Tibial artery (tissue), 4 donors: ENCODE results near the gene FNIP1.
"Not testable (repeated sequence)": the region's sequence is repeated elsewhere in the genome, so short reads cannot be mapped to it uniquely, and the experiment has no call there.

Experiments used
- DNase-seq, 2 donors: peaks; one replicate each; pipeline ENCODE4 v3.0.0-alpha.2; 2019
- H3K27ac ChIP-seq, 2 donors: fragments of 200-600 bp; sonication (generic) in 1 of 2; 1 replicate in 1 of 2; 2 replicates in 1 of 2; pipeline ENCODE4 v1.5.1; 2018 to 2019; ENCODE audit warnings: mild to moderate bottlenecking in 1 of 2
- H3K27me3 ChIP-seq, 2 donors: fragments of 200-600 bp; sonication (generic) in 1 of 2; one replicate each; pipeline versions ENCODE4 v1.5.1 to v1.6.0; 2016 to 2019
- H3K36me3 ChIP-seq, 3 donors: fragments of 200-600 bp; sonication (generic) in 2 of 3; one replicate each; pipeline ENCODE4 v1.5.1; 2016 to 2019; ENCODE audit warnings: mild to moderate bottlenecking in 2 of 3
- H3K4me1 ChIP-seq, 4 donors: fragments of 200-600 bp; sonication (generic) in 2 of 4; 1 replicate in 3 of 4; 2 replicates in 1 of 4; pipeline ENCODE4 v1.5.1; 2016 to 2019
- H3K4me3 ChIP-seq, 2 donors: fragments of 200-600 bp; sonication (generic) in 1 of 2; 1 replicate in 1 of 2; 2 replicates in 1 of 2; pipeline ENCODE4 v1.5.1; 2018 to 2019; ENCODE audit warnings: mild to moderate bottlenecking in 2 of 2
- H3K9me3 ChIP-seq, 3 donors: fragments of 200-600 bp; sonication (generic) in 1 of 3; one replicate each; pipeline ENCODE4 v1.5.1; 2016 to 2019
- intact Hi-C: fragments of 100-400 bp; cut with DNase I; formaldehyde crosslinking; loops from one replicate; pipeline ENCODE4 v1.15.0; 2023; ENCODE audit warnings: low total_unique reads
- TF ChIP-seq, protein P1 (sequence below), 2 experiments: fragments of 200-600 bp in 1 of 2; fragments of 450-650 bp in 1 of 2; IDR thresholded peaks; one replicate each; pipeline ENCODE4 v1.5.1; 2017 to 2019; ENCODE audit warnings: antibody characterized with exemption in 2 of 2, mild to moderate bottlenecking in 1 of 2, moderate library complexity in 1 of 2

Gene FNIP1

DNA sequence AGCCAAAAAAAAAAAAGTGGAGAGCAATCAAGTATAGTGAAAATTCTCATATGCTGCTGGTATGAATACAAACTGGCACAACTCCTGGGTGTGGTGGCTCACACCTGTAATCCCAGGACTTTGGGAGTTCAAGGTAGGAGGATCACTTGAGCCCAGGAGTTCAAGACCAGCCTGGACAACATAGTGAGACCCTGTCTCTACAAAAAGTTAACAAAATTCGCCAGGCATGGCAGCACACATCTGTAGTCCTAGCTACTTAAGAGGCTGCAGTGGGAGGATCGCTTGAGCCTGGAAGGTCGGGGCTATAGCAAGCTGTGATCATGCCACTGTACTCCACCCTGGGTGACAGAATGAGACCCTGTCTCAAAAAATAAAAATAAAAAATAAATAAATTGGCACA is 51.7 kb downstream of the FNIP1 start:
- Histone ChIP-seq H3K27me3 (no peaks in the 10 kb centered on the region), H3K4me1 (peaks cover 0 to 5% (median 0%) of the 10 kb centered on the region in 4 donors), H3K9me3 (no peaks in the 10 kb centered on the region), H3K4me3 (no peak overlapping the region), H3K27ac (no peak overlapping the region), H3K36me3 (peaks cover 22 to 34% (median 24%) of the 10 kb centered on the region in 3 donors)
- DNase-seq: no peak
- intact Hi-C loops: no loop called here
- TF ChIP-seq, protein P1, sequence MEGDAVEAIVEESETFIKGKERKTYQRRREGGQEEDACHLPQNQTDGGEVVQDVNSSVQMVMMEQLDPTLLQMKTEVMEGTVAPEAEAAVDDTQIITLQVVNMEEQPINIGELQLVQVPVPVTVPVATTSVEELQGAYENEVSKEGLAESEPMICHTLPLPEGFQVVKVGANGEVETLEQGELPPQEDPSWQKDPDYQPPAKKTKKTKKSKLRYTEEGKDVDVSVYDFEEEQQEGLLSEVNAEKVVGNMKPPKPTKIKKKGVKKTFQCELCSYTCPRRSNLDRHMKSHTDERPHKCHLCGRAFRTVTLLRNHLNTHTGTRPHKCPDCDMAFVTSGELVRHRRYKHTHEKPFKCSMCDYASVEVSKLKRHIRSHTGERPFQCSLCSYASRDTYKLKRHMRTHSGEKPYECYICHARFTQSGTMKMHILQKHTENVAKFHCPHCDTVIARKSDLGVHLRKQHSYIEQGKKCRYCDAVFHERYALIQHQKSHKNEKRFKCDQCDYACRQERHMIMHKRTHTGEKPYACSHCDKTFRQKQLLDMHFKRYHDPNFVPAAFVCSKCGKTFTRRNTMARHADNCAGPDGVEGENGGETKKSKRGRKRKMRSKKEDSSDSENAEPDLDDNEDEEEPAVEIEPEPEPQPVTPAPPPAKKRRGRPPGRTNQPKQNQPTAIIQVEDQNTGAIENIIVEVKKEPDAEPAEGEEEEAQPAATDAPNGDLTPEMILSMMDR (IDR thresholded peaks at IDR 0.05): no peak

DNA sequence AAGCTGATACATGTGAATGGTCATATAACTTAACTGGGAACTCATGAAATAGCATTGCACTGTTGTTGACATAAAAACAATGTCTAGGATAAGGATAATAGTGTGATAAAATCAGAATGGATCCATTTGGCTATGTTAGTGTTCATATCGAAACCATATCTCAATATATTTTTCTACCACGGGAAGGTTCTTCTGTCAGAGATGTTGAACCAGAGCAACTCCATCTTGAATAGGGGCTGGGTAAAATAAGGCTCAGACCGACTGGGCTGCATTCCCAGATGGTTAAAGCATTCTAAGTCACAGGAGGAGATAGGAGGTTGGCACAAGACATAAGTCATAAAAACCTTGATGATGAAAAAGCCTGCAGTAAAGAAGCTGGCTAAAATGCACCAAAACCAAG is 56.3 kb downstream of the FNIP1 start:
- TF ChIP-seq, protein P1 (IDR thresholded peaks at IDR 0.05): no peak
- no peaks in the 10 kb centered on the region for H3K9me3 ChIP-seq
- H3K27me3 ChIP-seq: no peaks in the 10 kb centered on the region
- H3K27ac ChIP-seq: no peak overlapping the region
- intact Hi-C loops: no loop called here
- peaks cover 28 to 47% (median 45%) of the 10 kb centered on the region in 3 donors for H3K36me3 ChIP-seq
- no peak overlapping the region for H3K4me3 ChIP-seq
- H3K4me1 ChIP-seq: no peaks in the 10 kb centered on the region
- no peak for DNase-seq

DNA sequence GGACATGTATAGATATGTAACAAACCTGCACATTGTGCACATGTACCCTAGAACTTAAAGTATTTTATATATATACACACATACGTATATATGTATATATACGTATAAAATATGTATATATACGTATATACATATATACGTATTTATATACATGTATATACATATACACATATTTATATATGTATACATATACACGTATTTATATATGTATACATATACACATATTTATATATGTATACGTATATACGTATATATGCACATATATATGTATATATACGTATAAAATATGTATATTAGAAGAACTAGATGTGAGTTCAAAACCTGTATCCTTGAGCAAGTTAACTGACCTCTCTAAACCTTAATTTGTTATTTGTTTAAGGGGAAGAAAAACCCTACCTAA is 61.4 kb downstream of the FNIP1 start:
- Histone ChIP-seq H3K4me1 (no peaks in the 10 kb centered on the region), H3K36me3 (peaks cover 6 to 25% (median 12%) of the 10 kb centered on the region in 3 donors), H3K9me3 (no peaks in the 10 kb centered on the region), H3K4me3 (no peak overlapping the region), H3K27ac (no peak overlapping the region), H3K27me3 (no peaks in the 10 kb centered on the region)
- intact Hi-C loops: no loop called here
- DNase-seq: no peak
- TF ChIP-seq, protein P1 (IDR thresholded peaks at IDR 0.05): no peak

DNA sequence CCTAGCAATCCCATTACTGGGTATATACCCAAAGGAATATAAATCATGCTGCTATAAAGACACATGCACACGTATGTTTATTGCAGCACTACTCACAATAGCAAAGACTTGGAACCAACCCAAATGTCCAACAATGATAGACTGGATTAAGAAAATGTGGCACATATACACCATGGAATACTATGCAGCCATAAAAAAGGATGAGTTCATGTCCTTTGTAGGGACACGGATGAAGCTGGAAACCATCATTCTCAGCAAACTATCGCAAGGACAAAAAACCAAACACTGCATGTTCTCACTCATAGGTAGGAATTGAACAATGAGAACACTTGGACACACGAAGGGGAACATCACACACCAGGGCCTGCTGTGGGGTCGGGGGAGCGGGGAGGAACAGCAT is 61.9 kb downstream of the FNIP1 start:
- H3K4me3 ChIP-seq, H3K27ac ChIP-seq, H3K4me1 ChIP-seq, H3K9me3 ChIP-seq, intact Hi-C loops, H3K27me3 ChIP-seq, DNase-seq: not testable (repeated sequence)
- H3K36me3 ChIP-seq: peaks cover 1 to 27% (median 12%) of the 10 kb centered on the region in 3 donors

DNA sequence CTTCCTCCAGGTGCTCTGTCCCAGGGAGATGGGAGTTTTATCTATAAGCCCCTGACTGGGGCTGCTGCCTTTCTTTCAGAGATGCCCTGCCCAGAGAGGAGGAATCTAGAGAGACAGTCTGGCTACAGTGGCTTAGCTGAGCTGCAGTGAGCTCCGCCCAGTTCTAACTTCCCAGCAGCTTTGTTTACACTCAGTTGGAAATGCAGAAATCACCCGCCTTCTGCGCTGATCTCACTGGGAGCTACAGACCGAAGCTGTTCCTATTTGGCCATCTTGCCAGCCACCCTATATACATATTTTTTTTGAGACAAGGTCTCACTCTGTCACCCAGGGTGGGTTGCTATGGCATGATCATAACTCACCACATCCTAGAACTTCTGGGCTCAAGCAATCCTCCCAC is 67.5 kb downstream of the FNIP1 start:
- H3K4me1 ChIP-seq, H3K4me3 ChIP-seq, H3K9me3 ChIP-seq, H3K27ac ChIP-seq, intact Hi-C loops, DNase-seq, H3K27me3 ChIP-seq: not testable (repeated sequence)
- peaks cover 10 to 19% (median 15%) of the 10 kb centered on the region in 3 donors for H3K36me3 ChIP-seq

DNA sequence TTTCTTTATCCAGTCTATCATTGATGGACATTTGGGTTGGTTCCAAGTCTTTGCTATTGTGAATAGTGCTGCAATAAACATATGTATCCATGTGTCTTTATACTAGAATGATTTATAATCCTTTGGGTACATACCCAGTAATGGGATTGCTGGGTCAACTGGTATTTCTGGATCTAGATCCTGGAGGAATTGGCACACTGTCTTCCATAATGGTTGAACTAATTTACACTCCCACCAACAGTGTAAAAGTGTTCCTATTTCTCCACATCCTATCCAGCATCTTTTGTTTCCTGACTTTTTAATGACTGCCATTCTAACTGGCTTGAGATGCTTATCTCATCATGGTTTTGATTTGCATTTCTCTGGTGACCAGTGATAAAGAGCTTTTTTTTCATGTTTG is 72.7 kb downstream of the FNIP1 start:
- intact Hi-C loops, H3K4me3 ChIP-seq, H3K27me3 ChIP-seq, H3K9me3 ChIP-seq, DNase-seq, H3K27ac ChIP-seq: not testable (repeated sequence)
- H3K4me1 ChIP-seq: peaks cover 0 to 26% (median 2%) of the 10 kb centered on the region in 4 donors
- H3K36me3 ChIP-seq: peaks cover 8 to 12% (median 9%) of the 10 kb centered on the region in 3 donors

DNA sequence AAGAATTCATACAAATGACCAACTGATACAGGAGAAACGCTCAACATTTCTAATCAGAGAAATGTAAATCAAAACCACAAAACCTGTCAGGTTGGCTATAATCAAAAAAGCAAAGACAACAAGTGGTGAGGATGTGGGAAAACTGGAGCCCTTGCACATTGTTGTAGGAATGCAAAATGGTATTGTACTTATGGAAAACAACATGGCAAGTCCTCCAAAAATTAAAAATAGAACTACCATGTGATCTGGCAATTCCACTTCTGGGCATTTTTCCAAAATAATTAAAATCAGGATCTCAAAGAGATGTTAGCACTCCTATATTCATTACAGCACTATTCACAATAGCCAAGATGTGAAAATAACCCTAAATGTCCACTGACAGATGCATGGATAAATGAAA is 76.1 kb downstream of the FNIP1 start:
- no peak for DNase-seq
- Histone ChIP-seq H3K27me3 (no peaks in the 10 kb centered on the region), H3K9me3 (no peaks in the 10 kb centered on the region), H3K36me3 (peaks cover 16 to 24% (median 18%) of the 10 kb centered on the region in 3 donors), H3K4me1 (peaks cover 0 to 26% (median 2%) of the 10 kb centered on the region in 4 donors), H3K4me3 (no peak overlapping the region), H3K27ac (no peak overlapping the region)
- TF ChIP-seq, protein P1 (IDR thresholded peaks at IDR 0.05): no peak
- intact Hi-C loops: no loop called here
